Tibial artery (tissue), 4 donors: Measurements from ENCODE around the gene WIZ.
A peak's percentile ranks its signal among the peaks of the same experiment; 100 is the strongest.

ENCODE experiments used
- DNase-seq, 2 donors: peaks; one replicate each; pipeline ENCODE4 v3.0.0-alpha.2; 2019
- H3K27ac ChIP-seq, 2 donors: fragments of 200-600 bp; sonication (generic) in 1 of 2; 1 replicate in 1 of 2; 2 replicates in 1 of 2; pipeline ENCODE4 v1.5.1; 2018 to 2019; ENCODE audit warnings: mild to moderate bottlenecking in 1 of 2
- H3K27me3 ChIP-seq, 2 donors: fragments of 200-600 bp; sonication (generic) in 1 of 2; one replicate each; pipeline versions ENCODE4 v1.5.1 to v1.6.0; 2016 to 2019
- H3K36me3 ChIP-seq, 3 donors: fragments of 200-600 bp; sonication (generic) in 2 of 3; one replicate each; pipeline ENCODE4 v1.5.1; 2016 to 2019; ENCODE audit warnings: mild to moderate bottlenecking in 2 of 3
- H3K4me1 ChIP-seq, 4 donors: fragments of 200-600 bp; sonication (generic) in 2 of 4; 1 replicate in 3 of 4; 2 replicates in 1 of 4; pipeline ENCODE4 v1.5.1; 2016 to 2019
- H3K4me3 ChIP-seq, 2 donors: fragments of 200-600 bp; sonication (generic) in 1 of 2; 1 replicate in 1 of 2; 2 replicates in 1 of 2; pipeline ENCODE4 v1.5.1; 2018 to 2019; ENCODE audit warnings: mild to moderate bottlenecking in 2 of 2
- H3K9me3 ChIP-seq, 3 donors: fragments of 200-600 bp; sonication (generic) in 1 of 3; one replicate each; pipeline ENCODE4 v1.5.1; 2016 to 2019
- intact Hi-C: fragments of 100-400 bp; cut with DNase I; formaldehyde crosslinking; loops from one replicate; pipeline ENCODE4 v1.15.0; 2023; ENCODE audit warnings: low total_unique reads
- TF ChIP-seq, protein P1 (sequence below), 2 experiments: fragments of 200-600 bp in 1 of 2; fragments of 450-650 bp in 1 of 2; IDR thresholded peaks; one replicate each; pipeline ENCODE4 v1.5.1; 2017 to 2019; ENCODE audit warnings: antibody characterized with exemption in 2 of 2, mild to moderate bottlenecking in 1 of 2, moderate library complexity in 1 of 2

The WIZ gene

DNA sequence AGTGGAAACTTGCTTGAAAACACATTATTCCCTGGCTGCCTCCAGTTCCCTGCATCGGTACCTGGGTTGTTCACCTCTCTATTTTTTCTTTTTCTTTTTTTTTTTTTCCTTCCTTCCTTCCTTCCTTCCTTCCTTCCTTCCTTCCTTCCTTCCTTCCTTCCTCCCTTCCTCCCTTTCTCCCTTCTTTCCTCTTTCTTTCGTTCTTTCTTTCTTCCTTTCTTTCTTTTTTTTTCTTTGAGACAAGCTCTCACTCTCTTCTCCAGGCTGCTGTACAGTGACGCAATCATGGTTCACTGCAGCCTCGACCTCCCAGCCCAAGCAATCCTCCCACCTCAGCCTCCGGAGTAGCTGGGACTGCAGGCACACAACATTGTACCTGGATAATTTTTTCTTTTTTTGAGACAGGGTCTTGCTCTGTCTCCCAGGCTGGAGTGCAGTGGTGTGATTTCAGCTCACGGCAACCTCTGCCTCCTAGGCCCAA is 18.0 kb upstream of the WIZ start:
- intact Hi-C loops: no loop called here
- Histone ChIP-seq H3K4me3 (no peak overlapping the region), H3K4me1 (peaks cover 0 to 11% (median 7%) of the 10 kb centered on the region in 4 donors), H3K36me3 (no peaks in the 10 kb centered on the region), H3K9me3 (no peaks in the 10 kb centered on the region), H3K27me3 (peaks cover 0 to 76% of the 10 kb centered on the region in 2 donors), H3K27ac (no peak overlapping the region)
- DNase-seq: no peak
- TF ChIP-seq, protein P1, sequence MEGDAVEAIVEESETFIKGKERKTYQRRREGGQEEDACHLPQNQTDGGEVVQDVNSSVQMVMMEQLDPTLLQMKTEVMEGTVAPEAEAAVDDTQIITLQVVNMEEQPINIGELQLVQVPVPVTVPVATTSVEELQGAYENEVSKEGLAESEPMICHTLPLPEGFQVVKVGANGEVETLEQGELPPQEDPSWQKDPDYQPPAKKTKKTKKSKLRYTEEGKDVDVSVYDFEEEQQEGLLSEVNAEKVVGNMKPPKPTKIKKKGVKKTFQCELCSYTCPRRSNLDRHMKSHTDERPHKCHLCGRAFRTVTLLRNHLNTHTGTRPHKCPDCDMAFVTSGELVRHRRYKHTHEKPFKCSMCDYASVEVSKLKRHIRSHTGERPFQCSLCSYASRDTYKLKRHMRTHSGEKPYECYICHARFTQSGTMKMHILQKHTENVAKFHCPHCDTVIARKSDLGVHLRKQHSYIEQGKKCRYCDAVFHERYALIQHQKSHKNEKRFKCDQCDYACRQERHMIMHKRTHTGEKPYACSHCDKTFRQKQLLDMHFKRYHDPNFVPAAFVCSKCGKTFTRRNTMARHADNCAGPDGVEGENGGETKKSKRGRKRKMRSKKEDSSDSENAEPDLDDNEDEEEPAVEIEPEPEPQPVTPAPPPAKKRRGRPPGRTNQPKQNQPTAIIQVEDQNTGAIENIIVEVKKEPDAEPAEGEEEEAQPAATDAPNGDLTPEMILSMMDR (IDR thresholded peaks at IDR 0.05): no peak

DNA sequence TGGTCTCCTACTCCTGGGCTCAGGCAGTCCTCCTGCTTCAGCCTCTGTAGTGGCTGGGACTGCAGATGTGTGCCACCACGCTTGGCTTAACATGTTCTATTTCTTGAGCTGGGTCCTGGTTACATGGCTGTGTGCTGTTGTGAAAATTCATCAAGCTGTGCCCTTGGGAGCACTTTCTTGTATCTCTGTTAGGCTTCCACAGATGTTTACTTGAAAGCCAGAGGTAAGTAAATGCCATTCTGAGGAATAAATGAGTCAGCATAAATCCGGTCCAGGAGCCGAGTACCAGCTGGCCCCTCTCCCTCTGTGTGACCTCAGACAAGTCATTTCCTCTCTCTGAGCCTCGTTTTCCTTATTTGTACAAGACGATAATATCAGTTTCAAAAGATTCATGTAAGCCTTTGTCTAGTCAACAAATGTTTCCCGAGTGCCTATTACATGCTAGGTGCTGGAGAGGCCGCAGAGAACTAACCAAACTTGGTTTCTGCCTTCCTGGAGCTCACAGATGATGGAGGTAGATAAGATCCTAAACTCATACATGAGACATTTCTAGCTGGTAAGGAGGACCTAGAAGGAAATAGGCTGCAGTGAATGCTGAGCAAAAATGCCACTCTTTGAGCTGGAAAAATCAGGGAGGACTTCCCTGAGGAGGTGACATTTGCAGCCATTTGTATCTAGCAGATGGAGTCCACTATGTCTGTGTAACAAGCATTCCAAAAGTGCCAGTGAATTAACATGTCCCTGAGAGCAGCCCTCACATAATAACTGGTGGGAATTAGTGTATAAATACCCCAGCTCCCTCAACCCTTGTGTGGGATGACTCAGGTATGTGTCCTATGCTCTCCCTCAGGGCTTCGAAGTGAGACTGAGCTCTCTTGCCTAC is 17.3 kb upstream of the WIZ start:
- intact Hi-C loops: no loop called here
- Histone ChIP-seq H3K36me3 (no peaks in the 10 kb centered on the region), H3K27me3 (peaks cover 0 to 72% of the 10 kb centered on the region in 2 donors), H3K4me3 (no peak overlapping the region), H3K4me1 (peaks cover 0 to 11% (median 7%) of the 10 kb centered on the region in 4 donors), H3K27ac (no peak overlapping the region), H3K9me3 (no peaks in the 10 kb centered on the region)
- TF ChIP-seq, protein P1 (IDR thresholded peaks at IDR 0.05): no peak
- no peak for DNase-seq

GRCh38 chr19:15464394-15465385 is 14.9 kb upstream of the WIZ start, which contains the start of gene RASAL3:
TSS of gene RASAL3 (minus strand) at chr19:15464544. CDS start at chr19:15464358, 186 bp downstream.
- TF ChIP-seq, protein P1 (IDR thresholded peaks at IDR 0.05): no peak
- no peaks in the 10 kb centered on the region for H3K36me3 ChIP-seq
- intact Hi-C loops: no loop called here
- no peak for DNase-seq
- no peaks in the 10 kb centered on the region for H3K9me3 ChIP-seq
- peaks cover 0 to 60% of the 10 kb centered on the region in 2 donors for H3K27me3 ChIP-seq
- H3K4me3 ChIP-seq: peak within 1 kb of the TSS; percentile 19 to 39
- H3K4me1 ChIP-seq: peaks cover 0 to 7% (median 4%) of the 10 kb centered on the region in 4 donors
- no peak within 1 kb of the TSS for H3K27ac ChIP-seq

DNA sequence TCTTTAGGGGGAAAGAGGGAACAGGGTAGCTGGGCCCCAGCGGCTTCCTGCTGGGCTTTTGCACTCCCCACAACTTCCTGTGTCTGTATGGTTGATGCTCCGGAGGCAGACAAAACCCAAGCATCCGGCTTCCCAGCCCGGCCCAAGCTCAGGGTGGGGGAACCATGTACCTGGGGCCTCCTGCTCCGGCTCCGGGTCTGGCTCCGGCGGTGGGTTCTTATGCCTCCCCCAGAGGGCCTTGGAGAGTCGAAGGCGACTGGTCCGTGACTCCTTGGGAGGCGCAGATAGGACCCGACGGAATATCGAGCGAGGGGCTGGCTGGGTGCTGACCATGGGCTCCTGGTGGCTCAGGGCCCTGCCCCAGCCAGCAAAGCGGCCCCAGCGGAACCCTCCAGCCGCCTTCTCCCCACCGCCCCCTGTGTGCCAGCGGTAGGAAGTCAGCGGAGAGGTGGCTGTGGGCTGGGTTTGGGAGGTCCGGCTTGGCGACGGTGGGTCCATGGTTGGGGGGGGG is 14.2 kb upstream of the WIZ start:
- no peaks in the 10 kb centered on the region for H3K4me1 ChIP-seq
- H3K36me3 ChIP-seq: no peaks in the 10 kb centered on the region
- H3K27me3 ChIP-seq: peaks cover 0 to 52% of the 10 kb centered on the region in 2 donors
- TF ChIP-seq, protein P1 (IDR thresholded peaks at IDR 0.05): no peak
- no peak for DNase-seq
- no peaks in the 10 kb centered on the region for H3K9me3 ChIP-seq
- H3K27ac ChIP-seq: no peak overlapping the region
- peak overlapping the region; percentile 19 to 39 for H3K4me3 ChIP-seq
- intact Hi-C loops: no loop called here

- Histone ChIP-seq H3K27me3 (peaks cover 0 to 52% of the 10 kb centered on the region in 2 donors), H3K27ac (no peak overlapping the region), H3K36me3 (no peaks in the 10 kb centered on the region), H3K9me3 (no peaks in the 10 kb centered on the region), H3K4me3 (no peak overlapping the region), H3K4me1 (peaks cover 0 to 17% (median 13%) of the 10 kb centered on the region in 4 donors)
- DNase-seq: no peak
- intact Hi-C loops: no loop called here
- TF ChIP-seq, protein P1 (IDR thresholded peaks at IDR 0.05): no peak
These were observed 11.9 kb upstream of the WIZ start for GRCh38 chr19:15461694-15462093.
